Measurements from ENCODE around the gene PTPRJ. TPM values are rescaled to one million over a fixed set of nuclear protein-coding genes. Genes with fewer than 3 reads are reported as not detected.

The PTPRJ gene
- total RNA-seq, 6 experiments from 2014 or later, result 15.7 to 20.8 (median 19.2) TPM

DNA sequence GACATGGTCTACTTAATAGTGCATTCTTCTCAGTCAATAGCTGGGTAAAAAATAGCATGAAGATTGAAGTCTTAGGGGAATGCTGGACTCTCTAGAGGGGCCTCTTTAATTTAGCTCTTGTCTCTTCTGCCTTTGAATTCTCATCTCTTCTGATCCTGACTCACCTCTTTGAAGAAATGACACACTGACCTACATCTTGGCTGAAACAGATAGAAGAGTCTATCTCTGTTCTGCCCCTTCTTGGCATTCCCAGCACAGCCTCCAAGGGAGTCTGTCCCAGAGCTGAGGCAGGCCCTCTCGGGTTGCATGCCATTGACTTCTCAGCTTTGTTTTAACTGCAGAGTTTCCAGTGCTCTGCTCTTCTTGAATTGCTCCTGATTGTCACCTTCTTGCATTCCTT lies 55.7 kb downstream of the PTPRJ start:
- Mint-ChIP-seq H3K36me3 (ENCODE audit: low read depth) (peaks cover 4% of the 10 kb centered on the region; the same call in 1 of the 2 replicates), H3K9me3 (no peaks in the 10 kb centered on the region)
- no peak for DNase-seq

DNA sequence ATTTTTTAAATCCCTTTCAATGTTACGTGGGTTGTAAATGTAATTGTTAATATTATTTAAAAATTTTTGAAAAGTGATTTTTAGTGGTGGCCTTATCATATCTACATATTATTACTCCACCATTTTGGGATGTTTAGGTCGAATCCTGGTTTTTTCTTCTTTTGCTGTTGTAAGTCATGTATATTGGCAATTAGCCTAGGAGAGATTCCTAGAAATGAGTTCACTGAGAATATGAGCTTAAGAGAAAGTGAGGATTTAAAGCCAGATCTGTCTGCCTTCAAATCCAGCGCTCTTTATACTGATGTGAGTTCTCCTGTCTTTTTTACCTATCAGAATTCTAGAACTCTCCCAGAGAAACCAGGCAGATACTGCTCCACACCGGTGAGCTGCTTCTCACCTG lies 56.1 kb downstream of the PTPRJ start:
- no peak for DNase-seq

More for the DNA sequence above, 55.7 kb downstream of the PTPRJ start:
- TF ChIP-seq, protein P1, sequence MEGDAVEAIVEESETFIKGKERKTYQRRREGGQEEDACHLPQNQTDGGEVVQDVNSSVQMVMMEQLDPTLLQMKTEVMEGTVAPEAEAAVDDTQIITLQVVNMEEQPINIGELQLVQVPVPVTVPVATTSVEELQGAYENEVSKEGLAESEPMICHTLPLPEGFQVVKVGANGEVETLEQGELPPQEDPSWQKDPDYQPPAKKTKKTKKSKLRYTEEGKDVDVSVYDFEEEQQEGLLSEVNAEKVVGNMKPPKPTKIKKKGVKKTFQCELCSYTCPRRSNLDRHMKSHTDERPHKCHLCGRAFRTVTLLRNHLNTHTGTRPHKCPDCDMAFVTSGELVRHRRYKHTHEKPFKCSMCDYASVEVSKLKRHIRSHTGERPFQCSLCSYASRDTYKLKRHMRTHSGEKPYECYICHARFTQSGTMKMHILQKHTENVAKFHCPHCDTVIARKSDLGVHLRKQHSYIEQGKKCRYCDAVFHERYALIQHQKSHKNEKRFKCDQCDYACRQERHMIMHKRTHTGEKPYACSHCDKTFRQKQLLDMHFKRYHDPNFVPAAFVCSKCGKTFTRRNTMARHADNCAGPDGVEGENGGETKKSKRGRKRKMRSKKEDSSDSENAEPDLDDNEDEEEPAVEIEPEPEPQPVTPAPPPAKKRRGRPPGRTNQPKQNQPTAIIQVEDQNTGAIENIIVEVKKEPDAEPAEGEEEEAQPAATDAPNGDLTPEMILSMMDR (IDR thresholded peaks at IDR 0.05), result no peak
- peaks cover 35% of the 10 kb centered on the region for H3K4me1 Mint-ChIP-seq (ENCODE audit: low read depth)
- H3K4me3 Mint-ChIP-seq, result no peak overlapping the region
- peak overlapping the region; percentile 40; the same call in 1 of the 2 replicates for H3K27ac Mint-ChIP-seq
- no peaks in the 10 kb centered on the region for H3K27me3 Mint-ChIP-seq (ENCODE audit: insufficient read depth)

DNA sequence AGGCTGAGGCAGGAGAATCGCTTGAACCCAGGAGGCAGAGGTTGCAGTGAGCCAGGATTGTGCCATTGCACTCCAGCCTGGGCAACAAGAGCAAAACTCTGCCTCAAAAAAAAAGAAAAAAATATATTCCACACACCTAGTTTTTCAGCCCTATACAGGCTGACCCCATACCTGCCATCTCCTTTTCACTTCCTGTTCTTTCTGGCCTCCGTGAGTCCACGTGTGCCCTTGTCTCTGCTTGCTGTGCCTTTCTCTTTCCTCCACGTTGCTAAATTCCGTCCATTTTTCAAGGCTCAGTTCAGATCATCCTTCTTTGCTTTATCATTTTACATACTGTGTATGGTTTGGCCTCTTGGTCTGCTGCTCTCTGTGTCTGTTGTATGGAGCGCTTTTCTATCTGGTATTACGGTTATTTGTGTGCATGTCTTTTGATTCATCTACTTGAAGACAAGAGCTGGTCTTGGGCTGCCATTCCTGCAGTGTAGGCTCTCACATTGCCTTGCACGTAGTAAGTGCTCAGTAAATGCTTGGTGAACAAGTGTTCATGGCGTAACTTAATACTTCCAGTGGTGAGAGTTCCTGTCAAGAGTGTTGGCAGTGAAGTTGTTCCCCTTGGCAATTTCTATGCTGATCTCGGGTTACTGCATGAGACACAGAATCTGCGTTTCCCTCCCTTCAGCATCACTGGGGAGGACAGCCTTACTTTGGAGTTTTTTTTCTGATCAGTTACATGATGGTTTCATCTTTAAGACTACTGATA lies 57.5 kb downstream of the PTPRJ start:
- TF ChIP-seq, protein P1 (IDR thresholded peaks at IDR 0.05), result no peak
- Mint-ChIP-seq H3K27me3 (ENCODE audit: insufficient read depth) (no peaks in the 10 kb centered on the region), H3K4me3 (no peak overlapping the region), H3K36me3 (ENCODE audit: low read depth) (peaks cover 4% of the 10 kb centered on the region; the same call in 1 of the 2 replicates), H3K4me1 (ENCODE audit: low read depth) (peaks cover 33% of the 10 kb centered on the region), H3K27ac (no peak overlapping the region), H3K9me3 (no peaks in the 10 kb centered on the region)
- DNase-seq, result no peak

More for the DNA sequence above, 56.1 kb downstream of the PTPRJ start:
- Mint-ChIP-seq H3K9me3 (no peaks in the 10 kb centered on the region), H3K4me1 (ENCODE audit: low read depth) (peaks cover 31% of the 10 kb centered on the region), H3K4me3 (no peak overlapping the region), H3K27me3 (ENCODE audit: insufficient read depth) (no peaks in the 10 kb centered on the region), H3K27ac (peak overlapping the region; percentile 40; the same call in 1 of the 2 replicates), H3K36me3 (ENCODE audit: low read depth) (peaks cover 4% of the 10 kb centered on the region; the same call in 1 of the 2 replicates)
- TF ChIP-seq, protein P1 (IDR thresholded peaks at IDR 0.05), result no peak

DNA sequence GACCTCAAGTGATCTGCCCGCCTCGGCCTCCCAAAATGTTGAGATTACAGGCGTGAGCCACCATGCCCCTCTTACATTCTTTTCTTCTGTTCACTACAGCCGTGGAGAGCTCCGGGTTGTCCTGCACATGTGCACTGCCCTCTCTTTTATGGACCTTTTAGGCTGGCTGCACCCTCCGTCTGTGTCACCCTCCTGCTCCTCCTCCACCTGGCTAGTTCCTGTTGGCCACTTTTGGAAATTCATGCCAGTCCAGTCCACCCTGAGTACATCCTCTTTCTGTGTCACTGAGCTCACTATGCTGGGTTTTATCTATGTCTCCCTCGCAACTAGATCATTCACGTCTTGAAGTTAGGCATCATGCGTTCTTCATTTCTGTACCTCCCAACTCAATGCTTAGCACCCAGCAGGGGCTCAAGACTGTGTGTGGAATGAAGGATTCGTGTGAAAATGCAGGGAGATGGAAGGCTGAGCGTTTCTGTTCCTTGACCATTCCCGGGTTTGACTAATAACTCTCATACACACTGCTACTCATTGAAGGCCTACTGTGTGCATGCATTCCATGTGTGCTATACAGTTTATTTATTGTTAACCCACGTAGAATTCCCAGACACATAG lies 60.6 kb downstream of the PTPRJ start:
- Mint-ChIP-seq H3K9me3 (no peaks in the 10 kb centered on the region), H3K27ac (no peak overlapping the region), H3K4me3 (no peak overlapping the region), H3K27me3 (ENCODE audit: insufficient read depth) (no peaks in the 10 kb centered on the region; the same call in 1 of the 2 replicates), H3K4me1 (ENCODE audit: low read depth) (peaks cover 29% of the 10 kb centered on the region), H3K36me3 (ENCODE audit: low read depth) (no peaks in the 10 kb centered on the region)
- TF ChIP-seq, protein P1 (IDR thresholded peaks at IDR 0.05), result no peak
- DNase-seq, result no peak

DNA sequence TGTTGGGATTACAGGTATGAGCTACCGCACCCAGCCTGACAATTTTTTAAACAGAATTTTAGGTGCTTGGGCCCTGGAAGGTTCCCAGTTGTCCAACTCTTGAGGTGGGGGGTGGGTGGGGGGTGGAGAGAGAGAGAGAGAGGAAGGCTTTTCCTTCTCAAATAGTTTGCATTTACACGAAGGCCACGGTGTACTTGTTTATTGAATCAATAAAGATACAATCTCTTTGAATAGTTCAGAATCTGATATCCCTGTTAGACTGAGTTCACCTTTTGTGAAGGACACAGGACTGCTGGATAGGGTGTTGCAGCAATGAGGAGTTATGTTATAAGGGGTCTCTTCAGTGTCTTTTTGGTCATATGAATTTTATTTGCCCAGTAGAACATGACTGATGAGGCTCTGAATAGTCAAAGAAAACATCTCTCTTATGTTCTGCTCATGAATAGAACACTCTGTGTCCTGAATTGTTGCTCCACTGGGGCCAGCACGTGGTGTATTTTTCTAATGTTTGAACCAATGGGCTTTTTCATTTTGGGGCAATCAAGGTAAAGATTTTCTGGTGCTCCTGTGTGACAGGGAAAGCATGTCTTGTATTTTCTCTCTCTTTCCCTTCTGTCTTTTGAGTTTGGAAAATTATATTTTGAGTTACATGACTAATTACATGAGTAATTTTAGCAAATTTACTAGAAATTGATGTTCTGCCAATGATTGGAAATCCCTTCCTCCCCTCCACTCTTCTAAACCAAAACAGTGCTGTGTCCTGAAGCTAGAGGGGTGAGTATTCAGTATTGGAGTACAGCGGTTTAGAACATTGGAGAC lies 61.7 kb downstream of the PTPRJ start:
- Mint-ChIP-seq H3K27ac (peak overlapping the region; percentile 1; the same call in 1 of the 2 replicates), H3K4me3 (no peak overlapping the region), H3K4me1 (ENCODE audit: low read depth) (peaks cover 19% of the 10 kb centered on the region), H3K9me3 (no peaks in the 10 kb centered on the region), H3K36me3 (ENCODE audit: low read depth) (no peaks in the 10 kb centered on the region), H3K27me3 (ENCODE audit: insufficient read depth) (no peaks in the 10 kb centered on the region; the same call in 1 of the 2 replicates)
- TF ChIP-seq, protein P1 (IDR thresholded peaks at IDR 0.05), result no peak
- DNase-seq, result no peak

Data from HFFc6 (cell line).